Astrocyte (in vitro differentiated cells and primary cell): ENCODE data around the gene DRD2. TPM values are rescaled to one million over a fixed set of nuclear protein-coding genes. Genes with fewer than 3 reads are reported as not detected.

Experiments
- DNase-seq: peaks from one replicate; pipeline ENCODE4 v3.0.0-alpha.2; 2010; ENCODE audit warnings: low read depth
- FAIRE-seq: peaks from 2 replicates; lab custom pipeline; 2011; peaks lifted over from hg19 to GRCh38; lab: Jason Lieb, UNC
- H2AFZ ChIP-seq: 2 replicates; pipeline ENCODE4 v1.6.0; 2012; ENCODE audit warnings: low read depth, low read length, inconsistent platforms
- H3K27ac ChIP-seq: 2 replicates; pipeline ENCODE4 v1.5.1; 2011; ENCODE audit warnings: low read depth, low read length, inconsistent platforms
- H3K27me3 ChIP-seq: 2 replicates; pipeline ENCODE4 v1.6.0; 2011; ENCODE audit warnings: low read length, inconsistent platforms; ENCODE audit not compliant: insufficient read depth
- H3K36me3 ChIP-seq: 2 replicates; pipeline ENCODE4 v1.5.1; 2011; ENCODE audit warnings: low read length, inconsistent platforms; ENCODE audit not compliant: insufficient read depth
- H3K4me1 ChIP-seq: 2 replicates; pipeline ENCODE4 v1.5.1; 2011; ENCODE audit warnings: low read length, inconsistent platforms; ENCODE audit not compliant: insufficient read depth
- H3K4me2 ChIP-seq: 2 replicates; pipeline ENCODE4 v1.6.0; 2012; ENCODE audit warnings: low read length, inconsistent platforms
- H3K4me3 ChIP-seq: 2 replicates; pipeline ENCODE4 v1.5.1; 2011; ENCODE audit warnings: low read depth, mild to moderate bottlenecking, low read length, inconsistent platforms; ENCODE audit not compliant: insufficient read depth
- H3K79me2 ChIP-seq: 2 replicates; pipeline ENCODE4 v1.6.0; 2012; ENCODE audit warnings: mild to moderate bottlenecking, low read length, inconsistent platforms; ENCODE audit not compliant: insufficient read depth
- H3K9ac ChIP-seq: 2 replicates; pipeline ENCODE4 v1.6.0; 2012; ENCODE audit warnings: mild to moderate bottlenecking, low read length, inconsistent platforms
- H3K9me3 ChIP-seq: 2 replicates; pipeline ENCODE4 v1.5.1; 2012; ENCODE audit warnings: low read depth, mild to moderate bottlenecking, low read length, inconsistent platforms; ENCODE audit not compliant: insufficient read depth
- H4K20me1 ChIP-seq: 2 replicates; pipeline ENCODE4 v1.6.0; 2012; ENCODE audit warnings: low read length, inconsistent platforms; ENCODE audit not compliant: insufficient read depth
- H3K27ac Mint-ChIP-seq: one replicate; pipeline ENCODE4 v1.8.0; 2021; ENCODE audit warnings: mild to moderate bottlenecking, mixed read lengths; ENCODE audit not compliant: unreplicated experiment
- H3K27me3 Mint-ChIP-seq: one replicate; pipeline ENCODE4 v1.8.0; 2021; ENCODE audit warnings: low read depth, mixed read lengths; ENCODE audit not compliant: unreplicated experiment
- H3K36me3 Mint-ChIP-seq: one replicate; pipeline ENCODE4 v1.8.0; 2021; ENCODE audit warnings: low read depth, mixed read lengths; ENCODE audit not compliant: unreplicated experiment
- H3K4me1 Mint-ChIP-seq: one replicate; pipeline ENCODE4 v1.8.0; 2021; ENCODE audit warnings: low read depth, mixed read lengths; ENCODE audit not compliant: unreplicated experiment
- H3K4me3 Mint-ChIP-seq: one replicate; pipeline ENCODE4 v1.8.0; 2021; ENCODE audit warnings: mild to moderate bottlenecking, moderate library complexity, mixed read lengths; ENCODE audit not compliant: unreplicated experiment
- H3K9me3 Mint-ChIP-seq: one replicate; pipeline ENCODE4 v1.8.0; 2021; ENCODE audit warnings: mild to moderate bottlenecking, mixed read lengths; ENCODE audit not compliant: unreplicated experiment
- CTCF ChIP-seq: IDR thresholded peaks from 2 replicates; pipeline ENCODE4 v1.5.1; 2011; ENCODE audit warnings: low read depth, mild to moderate bottlenecking, inconsistent platforms, low read length, moderate library complexity; ENCODE audit not compliant: insufficient read depth
- EZH2 ChIP-seq: IDR thresholded peaks from 2 replicates; pipeline ENCODE4 v1.6.1; 2012; ENCODE audit warnings: mild to moderate bottlenecking, low read length, inconsistent platforms; ENCODE audit not compliant: insufficient read depth
- microRNA-seq: library from miRNA; unstranded; fragments of <30 nt; microRNA quantifications from one replicate; pipeline ENCODE4 v1.2.0, GENCODE V29; 2020
- total RNA-seq: library from RNA; stranded (reverse); gene quantifications from 2 replicates; pipeline ENCODE4 v1.2.1, GENCODE V29; 2021

The DRD2 gene
- total RNA-seq, 1 donor from 2014 or later, result not detected

DNA sequence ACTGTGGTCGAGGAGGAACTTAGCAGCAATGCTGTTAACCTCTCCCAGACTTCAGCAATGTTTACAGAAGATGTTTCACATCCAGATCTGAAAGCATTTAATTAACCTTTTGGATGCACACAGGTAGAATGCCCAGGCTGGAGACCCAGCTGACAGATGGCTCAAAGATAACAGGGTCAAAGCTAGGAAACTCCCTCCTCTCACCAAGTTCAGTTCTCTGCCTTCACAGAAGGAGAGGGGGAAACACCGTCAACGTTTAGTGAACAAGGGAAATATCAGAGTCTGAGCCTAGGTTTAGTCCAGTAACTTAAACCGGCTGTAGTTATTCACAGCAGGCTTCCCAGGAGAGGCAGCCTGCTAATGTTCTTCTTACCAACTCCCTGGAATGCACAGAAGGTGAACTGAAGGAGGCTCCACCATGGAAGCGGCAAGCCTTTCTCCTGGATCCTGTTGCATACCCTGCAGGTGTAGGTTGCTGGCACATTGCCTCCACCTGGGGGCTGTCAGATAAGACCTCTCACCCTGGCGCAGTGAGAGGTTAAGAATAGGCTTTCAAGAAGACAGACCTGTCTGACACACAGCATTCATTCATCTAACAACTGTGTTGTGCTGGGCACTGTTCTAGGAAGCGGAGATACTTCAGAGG is 111.1 kb downstream of the DRD2 start:
- H3K36me3 ChIP-seq, result no peaks in the 10 kb centered on the region
- Mint-ChIP-seq H3K4me3 (no peak overlapping the region), H3K36me3 (peaks cover 24% of the 10 kb centered on the region), H3K9me3 (no peaks in the 10 kb centered on the region), H3K27me3 (peaks cover 8% of the 10 kb centered on the region), H3K4me1 (peaks cover 3% of the 10 kb centered on the region), H3K27ac (no peak overlapping the region)
- H3K27me3 ChIP-seq, result no peaks in the 10 kb centered on the region
- no peaks in the 10 kb centered on the region for H3K79me2 ChIP-seq
- H3K4me3 ChIP-seq, result no peak overlapping the region
- H3K9ac ChIP-seq, result no peak overlapping the region
- H3K9me3 ChIP-seq, result no peaks in the 10 kb centered on the region
- TF ChIP-seq EZH2 (no peak), CTCF (no peak)
- H3K4me1 ChIP-seq, result no peaks in the 10 kb centered on the region
- H3K27ac ChIP-seq, result no peak overlapping the region
- H4K20me1 ChIP-seq, result no peaks in the 10 kb centered on the region
- DNase-seq (no peak), FAIRE-seq (no peak)
- no peak overlapping the region for H3K4me2 ChIP-seq
- no peak overlapping the region for H2AFZ ChIP-seq

DNA sequence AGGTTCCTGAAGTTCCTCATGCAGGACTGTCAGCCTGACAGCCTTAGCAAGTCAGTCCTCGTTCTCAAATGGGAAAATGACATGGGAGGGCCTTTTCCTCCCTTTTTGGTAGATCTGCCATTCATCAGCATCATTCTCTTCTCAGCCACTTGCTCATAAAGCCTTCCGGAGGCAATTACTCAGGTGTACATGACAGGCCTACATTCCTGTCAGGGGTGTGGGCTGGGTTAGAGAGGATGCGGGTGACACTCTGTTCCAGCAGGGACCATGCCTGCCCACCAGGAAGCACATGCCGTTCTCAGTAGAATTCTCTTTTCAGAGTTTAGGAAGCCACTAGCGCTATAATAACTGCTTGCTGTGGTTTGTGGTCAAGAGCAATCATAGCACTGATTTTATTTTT is 111.8 kb downstream of the DRD2 start:
- Histone ChIP-seq H3K27ac (no peak overlapping the region), H3K4me1 (no peaks in the 10 kb centered on the region), H3K9ac (no peak overlapping the region), H4K20me1 (no peaks in the 10 kb centered on the region), H2AFZ (no peak overlapping the region), H3K79me2 (no peaks in the 10 kb centered on the region), H3K9me3 (no peaks in the 10 kb centered on the region), H3K4me3 (no peak overlapping the region), H3K36me3 (no peaks in the 10 kb centered on the region), H3K27me3 (no peaks in the 10 kb centered on the region), H3K4me2 (no peak overlapping the region)
- no peak overlapping the region for H3K4me3 Mint-ChIP-seq
- FAIRE-seq (no peak), DNase-seq (no peak)
- no peak overlapping the region for H3K27ac Mint-ChIP-seq
- peaks cover 29% of the 10 kb centered on the region for H3K36me3 Mint-ChIP-seq
- H3K27me3 Mint-ChIP-seq, result peaks cover 8% of the 10 kb centered on the region
- no peaks in the 10 kb centered on the region for H3K9me3 Mint-ChIP-seq
- H3K4me1 Mint-ChIP-seq, result peaks cover 3% of the 10 kb centered on the region
- TF ChIP-seq EZH2 (no peak), CTCF (no peak)

Small RNA genes lying within 50 kb of the gene (microRNA-seq; reads per million reads assigned to microRNA genes)
- not detected for gene MIR4301

Other genes with a start within 250 kb of the DRD2 start
- 9.4 and 10.1 TPM in 2 replicates for gene TTC12, start 160.8 kb downstream of the DRD2 start, total RNA-seq
- 0.19 TPM in 1 of 2 replicates, not detected in the other for gene ANKK1, start 87.6 kb downstream of the DRD2 start, total RNA-seq
- 0.34 and 0.38 TPM in 2 replicates for gene TMPRSS5, start 230.9 kb upstream of the DRD2 start, total RNA-seq